HG03159 (cell line): ENCODE data around the gene TRANK1.
A peak's percentile ranks its signal among the peaks of the same experiment; 100 is the strongest.
"Not testable (repeated sequence)": the region's sequence is repeated elsewhere in the genome, so short reads cannot be mapped to it uniquely, and the experiment has no call there.

Experiments
- ATAC-seq: cut with Tn5 transposase; IDR thresholded peaks from one replicate; pipeline ENCODE4 v1.9.1; 2021; ENCODE audit warnings: mild to moderate bottlenecking, moderate library complexity; ENCODE audit not compliant: unreplicated experiment

The TRANK1 gene

DNA sequence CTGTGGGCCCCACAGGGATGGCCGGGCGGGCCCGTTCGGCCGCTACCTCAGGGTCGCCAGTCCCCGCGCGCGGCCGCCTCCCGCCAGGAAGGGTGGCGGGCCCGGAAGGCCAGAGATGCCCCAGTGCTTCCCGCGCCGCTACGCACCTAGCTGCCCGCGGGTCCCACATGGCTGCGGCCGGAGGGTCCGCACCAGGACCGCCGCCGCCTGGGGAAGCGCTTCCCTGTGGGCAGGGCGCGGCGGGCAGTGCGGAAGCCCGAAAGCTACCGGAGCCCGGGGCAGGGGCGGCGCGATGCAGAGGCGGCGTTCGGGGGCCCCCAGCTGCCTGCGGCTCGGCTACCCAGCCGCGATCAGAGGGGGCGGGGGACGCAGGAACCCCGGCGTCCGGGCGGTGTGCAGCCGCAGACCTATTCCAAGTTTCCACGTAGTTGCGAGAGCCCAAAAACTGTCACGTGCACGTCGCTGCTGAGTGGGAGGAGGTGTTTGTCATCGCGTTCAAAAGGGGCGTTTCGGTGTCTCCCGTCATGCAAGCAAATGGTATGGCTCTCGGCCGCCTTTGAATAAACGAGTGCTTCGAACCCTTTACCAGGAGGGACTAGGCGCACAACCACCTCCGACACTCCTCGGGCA lies at the start of gene TRANK1:
Gene TRANK1, minus strand, starts transcription at position 414 of the 630 bp plus-strand sequence. Its CDS starts 245 bp downstream, at position 169.
- ATAC-seq, result peak; percentile 63

DNA sequence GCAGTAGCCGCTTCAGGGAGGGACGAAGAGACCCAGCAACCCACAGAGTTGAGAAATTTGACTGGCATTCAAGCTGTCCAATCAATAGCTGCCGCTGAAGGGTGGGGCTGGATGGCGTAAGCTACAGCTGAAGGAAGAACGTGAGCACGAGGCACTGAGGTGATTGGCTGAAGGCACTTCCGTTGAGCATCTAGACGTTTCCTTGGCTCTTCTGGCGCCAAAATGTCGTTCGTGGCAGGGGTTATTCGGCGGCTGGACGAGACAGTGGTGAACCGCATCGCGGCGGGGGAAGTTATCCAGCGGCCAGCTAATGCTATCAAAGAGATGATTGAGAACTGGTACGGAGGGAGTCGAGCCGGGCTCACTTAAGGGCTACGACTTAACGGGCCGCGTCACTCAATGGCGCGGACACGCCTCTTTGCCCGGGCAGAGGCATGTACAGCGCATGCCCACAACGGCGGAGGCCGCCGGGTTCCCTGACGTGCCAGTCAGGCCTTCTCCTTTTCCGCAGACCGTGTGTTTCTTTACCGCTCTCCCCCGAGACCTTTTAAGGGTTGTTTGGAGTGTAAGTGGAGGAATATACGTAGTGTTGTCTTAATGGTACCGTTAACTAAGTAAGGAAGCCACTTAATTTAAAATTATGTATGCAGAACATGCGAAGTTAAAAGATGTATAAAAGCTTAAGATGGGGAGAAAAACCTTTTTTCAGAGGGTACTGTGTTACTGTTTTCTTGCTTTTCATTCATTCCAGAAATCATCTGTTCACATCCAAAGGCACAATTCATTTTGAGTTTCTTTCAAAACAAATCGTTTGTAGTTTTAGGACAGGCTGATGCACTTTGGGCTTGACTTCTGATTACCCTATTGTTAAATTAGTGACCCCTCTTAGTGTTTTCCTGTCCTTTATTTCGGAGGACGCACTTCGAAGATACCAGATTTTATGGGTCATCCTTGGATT lies 48.8 kb upstream of the TRANK1 start, which contains the start of gene MLH1:
Gene MLH1, plus strand, starts transcription at position 193 of the 958 bp plus-strand sequence. Its CDS starts 30 bp downstream, at position 223.
- peak; percentile 92 for ATAC-seq

DNA sequence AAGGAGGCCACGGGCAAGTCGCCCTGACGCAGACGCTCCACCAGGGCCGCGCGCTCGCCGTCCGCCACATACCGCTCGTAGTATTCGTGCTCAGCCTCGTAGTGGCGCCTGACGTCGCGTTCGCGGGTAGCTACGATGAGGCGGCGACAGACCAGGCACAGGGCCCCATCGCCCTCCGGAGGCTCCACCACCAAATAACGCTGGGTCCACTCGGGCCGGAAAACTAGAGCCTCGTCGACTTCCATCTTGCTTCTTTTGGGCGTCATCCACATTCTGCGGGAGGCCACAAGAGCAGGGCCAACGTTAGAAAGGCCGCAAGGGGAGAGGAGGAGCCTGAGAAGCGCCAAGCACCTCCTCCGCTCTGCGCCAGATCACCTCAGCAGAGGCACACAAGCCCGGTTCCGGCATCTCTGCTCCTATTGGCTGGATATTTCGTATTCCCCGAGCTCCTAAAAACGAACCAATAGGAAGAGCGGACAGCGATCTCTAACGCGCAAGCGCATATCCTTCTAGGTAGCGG lies 48.0 kb upstream of the TRANK1 start, which contains the start of gene EPM2AIP1:
Gene EPM2AIP1, minus strand, starts transcription at position 326 of the 520 bp plus-strand sequence. Its CDS starts 54 bp downstream, at position 272.
- ATAC-seq, result peak; percentile 83

DNA sequence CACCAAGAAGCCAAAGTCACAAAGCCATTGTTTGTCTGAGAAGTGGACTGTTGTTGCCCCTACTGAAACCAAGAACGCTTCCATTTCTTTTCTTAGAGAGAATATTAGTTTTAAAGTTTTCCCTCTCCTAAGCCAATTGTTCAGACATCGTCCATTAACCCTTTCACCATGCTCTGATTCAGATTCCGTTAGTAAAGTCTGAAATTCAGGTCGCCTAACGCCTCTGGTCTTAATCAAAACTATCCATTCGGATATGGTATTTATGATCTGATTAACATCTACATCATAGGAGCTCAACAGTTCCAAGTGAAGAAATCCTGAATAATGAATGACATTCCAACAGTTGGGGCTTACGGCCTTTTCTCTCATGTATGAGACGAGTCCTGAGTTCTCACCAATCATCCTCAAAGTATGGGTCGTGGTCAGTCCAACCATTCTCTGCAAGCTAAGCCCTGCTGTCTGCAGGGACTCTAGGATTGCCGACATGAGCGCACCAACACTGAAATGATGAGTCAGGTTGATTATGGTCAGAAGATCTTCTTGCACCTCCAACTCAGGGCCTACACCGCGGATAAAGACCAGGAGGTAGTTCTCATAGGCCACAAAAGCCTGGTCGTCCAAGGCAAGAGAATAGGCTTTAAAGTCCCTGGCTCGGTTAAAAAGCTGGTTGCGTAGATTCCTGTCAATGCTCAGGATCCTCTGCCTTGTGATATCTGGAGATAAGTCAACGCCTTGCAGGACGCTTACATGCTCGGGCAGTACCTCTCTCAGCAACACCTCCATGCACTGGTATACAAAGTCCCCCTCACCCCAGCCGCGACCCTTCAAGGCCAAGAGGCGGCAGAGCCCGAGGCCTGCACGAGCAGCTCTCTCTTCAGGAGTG lies 47.3 kb upstream of the TRANK1 start:
- ATAC-seq, result no peak

DNA sequence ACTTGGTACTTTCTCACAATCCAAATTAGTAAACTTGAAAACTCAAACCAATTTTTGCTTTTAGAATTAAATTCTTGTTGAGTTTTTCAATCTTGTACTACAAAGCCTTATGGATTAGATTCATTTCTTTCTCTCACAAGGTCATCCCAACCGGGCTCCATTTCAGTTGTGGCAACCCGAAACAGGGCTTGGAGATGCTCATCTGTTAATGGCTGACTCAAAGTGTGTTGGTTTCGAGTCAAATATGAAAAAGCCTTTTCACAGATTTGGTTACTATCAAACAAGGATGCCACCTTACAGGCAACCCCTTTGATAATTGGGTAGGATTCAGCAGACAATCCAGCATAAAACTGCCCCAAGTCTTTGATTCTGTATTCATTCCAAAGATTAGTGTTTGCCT lies 46.3 kb upstream of the TRANK1 start:
- ATAC-seq, result no peak

DNA sequence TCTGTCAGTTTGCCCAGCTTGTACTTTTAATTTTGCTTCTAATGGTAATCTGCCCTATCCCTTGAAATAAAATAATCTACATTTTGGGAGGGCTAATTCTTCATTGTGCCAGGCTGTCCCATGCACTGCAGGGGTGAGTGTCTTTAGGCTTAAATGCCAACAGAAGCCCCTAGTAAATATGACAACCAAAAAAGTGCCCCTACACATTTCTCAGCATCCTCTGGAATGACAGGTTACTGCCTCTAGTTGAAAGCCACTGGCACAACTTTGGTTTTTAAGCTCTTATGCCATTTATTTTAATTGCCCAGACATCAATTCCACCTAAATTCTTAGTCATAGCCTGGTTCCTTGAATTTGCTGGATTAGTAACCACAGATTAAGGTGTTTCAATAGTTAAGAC lies 44.7 kb upstream of the TRANK1 start:
- no peak for ATAC-seq

DNA sequence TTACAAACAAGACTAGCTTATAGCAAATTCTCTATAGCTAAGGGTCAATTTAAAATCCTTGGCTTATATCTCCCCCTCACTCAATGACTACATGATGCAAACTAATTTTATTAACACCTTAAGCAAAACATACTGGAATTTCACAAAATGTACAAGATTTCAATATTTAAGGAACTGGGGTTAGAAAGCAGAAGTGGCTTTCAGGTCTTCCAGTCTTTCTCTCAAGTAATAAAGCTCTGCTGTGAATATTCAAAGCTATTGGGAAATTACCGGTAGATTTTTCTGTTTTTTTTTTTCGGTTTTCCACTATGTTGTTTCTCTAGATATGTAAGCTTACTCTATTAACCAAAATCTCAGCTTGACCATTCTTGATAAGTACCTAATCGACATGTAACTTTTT lies 44.2 kb upstream of the TRANK1 start:
- no peak for ATAC-seq

DNA sequence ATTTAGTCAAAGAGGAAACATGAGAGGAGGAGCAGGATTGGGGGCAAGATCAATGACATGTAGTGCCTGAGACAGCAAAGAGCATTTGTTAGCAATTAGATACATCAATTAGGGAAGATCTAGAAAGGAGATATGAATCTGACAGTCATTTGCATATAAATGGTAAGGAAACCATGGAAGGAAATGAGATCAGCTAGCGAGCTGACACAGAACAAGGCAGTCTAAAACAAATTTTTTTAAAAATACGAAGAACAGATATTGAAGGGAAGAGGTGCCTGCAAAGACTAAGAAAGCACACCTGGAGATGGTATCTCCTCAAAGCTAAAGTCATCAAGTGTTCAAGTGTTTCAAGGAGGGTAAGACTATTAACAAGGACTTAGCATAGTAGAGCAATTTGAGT lies 43.5 kb upstream of the TRANK1 start:
- no peak for ATAC-seq

DNA sequence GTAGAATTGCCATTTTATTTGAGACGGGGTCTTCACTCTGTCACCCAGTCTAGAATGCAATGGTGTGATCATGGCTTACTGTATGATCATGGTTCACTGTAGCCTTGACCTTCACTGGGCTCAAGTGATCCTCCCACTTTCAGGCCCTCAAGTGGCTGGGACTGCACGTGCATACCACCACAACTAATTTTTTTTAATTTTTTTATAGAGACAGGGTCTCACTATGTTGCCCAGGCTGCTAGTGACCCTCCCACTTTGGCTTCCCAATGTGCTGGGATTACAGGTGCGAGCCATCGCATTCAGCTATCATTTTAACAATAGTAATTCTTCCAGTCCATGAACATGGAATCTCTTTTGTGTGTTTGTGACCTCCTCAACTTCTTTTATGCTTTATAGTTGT lies 36.2 kb upstream of the TRANK1 start:
- no peak for ATAC-seq

DNA sequence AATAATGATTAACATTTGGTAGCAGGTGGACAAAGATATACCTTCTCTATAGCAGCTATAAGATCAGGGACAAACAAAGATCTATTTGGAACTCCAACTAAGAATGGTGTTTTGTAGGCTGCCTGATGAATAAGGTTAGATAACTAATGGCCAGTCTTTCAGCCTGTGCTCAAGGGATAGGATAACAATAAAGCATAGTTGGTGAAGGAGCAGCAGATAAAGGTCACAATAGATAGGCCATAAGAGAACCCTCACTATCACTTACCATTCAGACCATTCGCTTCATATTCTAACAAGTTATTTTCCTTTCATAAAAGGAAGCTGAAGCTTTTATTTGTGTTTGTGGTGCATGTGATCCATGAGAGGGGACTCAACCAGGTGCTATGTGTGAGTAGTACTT lies 28.3 kb upstream of the TRANK1 start:
- no peak for ATAC-seq

DNA sequence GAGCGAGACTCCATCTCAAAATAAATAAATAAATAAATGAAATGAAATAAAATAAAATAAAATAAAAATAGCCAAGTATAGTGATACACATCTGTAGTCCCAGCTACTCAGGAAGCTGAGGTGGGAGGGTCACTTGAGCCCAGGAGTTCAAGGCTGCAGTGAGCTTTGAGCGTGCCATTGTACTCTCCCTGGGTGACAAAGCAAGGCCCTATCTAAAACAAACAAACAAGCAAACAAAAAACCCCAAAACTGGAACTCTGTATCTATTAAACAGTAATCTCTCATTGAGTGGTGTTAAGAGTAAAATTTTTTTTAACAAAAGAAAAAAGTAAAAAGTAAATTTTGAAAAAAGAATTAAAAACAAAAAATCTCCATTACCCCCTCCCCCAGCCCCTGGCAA lies 27.3 kb upstream of the TRANK1 start:
- no peak for ATAC-seq

DNA sequence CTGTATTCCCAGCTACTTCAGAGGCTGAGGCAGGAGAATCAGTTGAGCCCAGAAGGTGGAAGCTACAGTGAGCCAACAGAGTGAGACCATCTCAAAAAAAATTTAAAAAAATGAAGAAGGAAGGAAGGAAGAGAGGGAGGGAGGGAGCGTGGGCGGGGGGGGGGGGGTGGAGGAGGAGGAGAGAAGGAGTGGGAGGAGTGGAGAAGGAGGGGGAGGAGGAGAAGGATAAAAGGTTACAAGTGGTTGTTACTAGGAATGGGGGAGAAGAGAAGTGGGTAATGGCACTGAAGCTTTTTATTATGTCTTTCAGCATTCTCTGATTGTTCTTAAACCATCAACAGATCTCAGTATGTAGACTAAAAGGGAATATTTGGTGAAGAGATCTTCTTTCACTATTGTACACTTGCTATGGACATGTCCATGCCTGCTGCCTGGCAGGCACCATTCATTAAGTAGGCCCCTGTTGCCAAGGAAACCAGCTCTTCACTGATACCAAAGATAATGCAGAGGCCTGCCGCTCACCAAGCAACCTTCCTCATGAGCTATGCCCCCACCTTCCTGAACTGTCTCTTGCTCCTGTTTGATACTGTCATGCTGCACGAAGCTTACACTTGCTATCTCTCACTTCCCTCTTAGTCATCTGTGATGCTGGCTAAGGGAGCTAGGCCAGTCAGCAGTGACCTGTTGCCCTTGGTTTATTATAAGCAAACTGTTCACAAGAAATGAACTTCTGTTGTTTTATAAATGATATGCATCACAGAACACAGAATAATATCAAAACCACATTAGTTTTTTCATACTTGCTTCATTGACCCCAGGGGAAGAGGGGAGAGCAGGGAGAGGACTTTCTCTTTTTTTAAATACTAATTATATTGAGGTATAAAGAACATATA lies 24.9 kb upstream of the TRANK1 start:
- peak; percentile 100 for ATAC-seq

DNA sequence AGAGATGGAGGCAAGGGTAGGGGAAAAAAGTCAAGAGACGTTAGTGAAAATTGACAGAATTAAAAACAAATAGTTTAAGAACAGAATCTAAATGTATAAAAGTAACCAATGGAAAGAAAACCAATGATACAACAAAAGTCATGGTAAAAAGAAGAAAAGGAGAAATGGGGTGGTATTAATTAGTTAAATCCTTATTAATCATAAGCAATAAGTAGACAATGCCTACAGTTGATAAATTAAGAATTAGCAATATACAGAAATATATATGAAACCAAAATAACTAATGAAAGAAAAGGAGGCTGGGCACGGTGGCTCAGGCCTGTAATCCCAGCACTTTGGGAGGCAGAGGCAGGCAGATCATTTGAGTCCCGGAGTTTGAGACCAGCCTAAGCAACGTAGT lies 24.2 kb upstream of the TRANK1 start:
- ATAC-seq, result no peak

DNA sequence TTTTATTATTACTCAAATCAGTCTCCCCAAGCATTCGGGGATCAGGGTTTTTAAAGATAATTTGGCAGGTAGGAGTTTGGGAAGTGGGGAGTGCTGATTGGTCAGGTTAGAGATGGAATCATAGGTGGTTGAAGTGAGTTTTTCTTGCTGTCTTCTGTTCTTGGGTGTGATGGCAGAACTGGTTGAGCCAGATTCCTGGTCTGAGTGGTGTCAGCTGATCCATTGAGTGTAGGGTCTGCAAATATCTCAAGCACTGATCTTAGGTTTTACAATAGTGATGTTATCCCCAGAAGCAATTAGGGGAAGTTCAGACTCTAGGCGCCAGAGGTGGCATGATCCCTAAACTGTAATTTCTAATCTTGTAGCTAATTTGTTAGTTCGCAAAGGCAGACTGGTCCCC lies 20.6 kb upstream of the TRANK1 start:
- no peak for ATAC-seq

DNA sequence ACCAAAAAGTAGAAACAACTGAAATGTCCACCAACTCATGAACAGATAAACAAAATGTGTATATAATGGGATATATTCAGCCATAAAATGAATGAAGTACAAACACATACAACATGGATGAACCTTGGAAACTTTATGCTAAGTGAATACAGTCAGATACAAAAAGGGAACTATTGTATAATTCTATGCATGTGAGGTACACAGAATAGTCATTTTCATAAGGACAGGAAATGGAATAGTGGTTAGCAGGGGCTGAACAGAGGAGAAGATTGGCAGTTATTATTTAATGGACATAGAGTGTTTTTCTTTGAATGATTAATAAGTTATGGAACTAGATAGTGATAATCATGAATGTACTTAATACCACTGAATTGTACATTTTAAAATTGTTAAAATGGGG lies 20.0 kb upstream of the TRANK1 start:
- peak; percentile 69 for ATAC-seq

DNA sequence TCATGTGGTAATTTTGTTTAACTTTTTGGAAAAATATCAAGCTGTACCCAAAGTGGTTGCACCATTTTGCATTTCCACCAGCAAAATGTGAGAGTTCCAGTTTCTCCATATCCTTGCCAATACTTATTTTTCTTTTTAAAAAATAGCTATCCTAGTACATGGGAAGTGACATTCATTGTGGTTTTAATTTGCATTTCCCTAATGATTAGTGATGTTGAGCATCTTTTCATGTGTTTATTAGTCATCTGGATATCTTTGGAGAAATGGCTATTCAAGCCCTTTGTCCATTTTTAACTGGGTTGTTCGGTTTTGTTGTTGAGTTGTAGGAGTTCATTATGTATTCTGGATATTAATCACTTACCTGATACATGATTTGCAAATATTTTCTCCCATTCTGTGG lies 19.5 kb upstream of the TRANK1 start:
- no peak for ATAC-seq

DNA sequence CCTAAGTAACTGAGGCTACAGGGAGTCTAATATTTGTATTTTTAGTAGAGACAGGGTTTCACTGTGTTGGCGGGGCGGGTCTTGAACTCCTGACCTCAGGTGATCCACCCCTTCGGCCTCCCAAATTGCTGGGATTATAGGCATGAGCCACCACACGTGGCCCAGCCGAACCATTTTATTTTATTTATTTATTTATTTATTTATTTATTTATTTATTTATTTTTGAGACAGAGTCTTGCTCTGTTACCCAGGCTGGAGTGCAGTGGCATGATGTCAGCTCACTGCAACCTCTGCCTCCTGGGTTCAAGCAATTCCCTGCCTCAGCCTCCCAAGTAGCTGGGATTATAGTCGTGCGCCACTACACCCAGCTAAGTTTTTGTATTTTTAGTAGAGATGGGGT lies 18.2 kb upstream of the TRANK1 start:
- not testable (repeated sequence) for ATAC-seq

DNA sequence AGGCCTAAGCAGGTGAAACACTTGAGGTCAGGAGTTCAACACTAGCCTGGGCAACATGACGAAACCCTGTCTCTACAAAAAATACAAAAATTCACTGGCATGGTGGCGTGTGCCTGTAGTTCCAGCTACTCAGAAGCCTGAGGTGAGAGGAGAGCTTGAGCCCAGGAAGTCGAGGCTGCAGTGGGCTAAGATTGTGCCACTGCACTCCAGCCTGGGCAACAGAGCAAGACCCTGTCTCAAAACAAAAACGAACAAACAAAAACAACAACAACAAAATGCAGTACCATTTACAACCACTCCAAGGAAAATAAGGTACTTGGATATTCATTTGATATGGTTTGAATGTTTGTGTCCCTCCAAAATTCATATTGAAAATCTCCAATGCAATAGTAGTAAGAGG lies 15.6 kb upstream of the TRANK1 start:
- no peak for ATAC-seq

DNA sequence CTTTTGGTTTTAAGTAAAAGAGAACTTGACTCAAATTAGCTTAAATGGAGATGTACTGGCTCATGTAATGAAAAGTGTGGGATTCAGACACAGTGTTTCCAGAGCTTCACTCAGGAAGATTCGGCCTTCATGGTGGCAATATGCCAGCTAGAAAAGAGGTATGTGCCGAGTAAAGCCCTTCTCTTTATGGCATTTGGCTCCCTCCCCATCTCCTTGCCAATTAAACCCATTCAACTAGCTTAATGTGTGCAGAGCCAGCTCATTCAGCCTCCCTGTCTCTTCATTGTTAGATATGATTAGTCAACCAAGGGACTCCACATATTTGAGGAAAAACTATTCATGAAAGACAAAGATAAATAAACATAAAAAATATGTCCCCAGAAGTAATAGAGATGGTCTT lies 15.0 kb upstream of the TRANK1 start:
- no peak for ATAC-seq
